ENCODE results near the gene IGF2R.

Gene IGF2R

DNA sequence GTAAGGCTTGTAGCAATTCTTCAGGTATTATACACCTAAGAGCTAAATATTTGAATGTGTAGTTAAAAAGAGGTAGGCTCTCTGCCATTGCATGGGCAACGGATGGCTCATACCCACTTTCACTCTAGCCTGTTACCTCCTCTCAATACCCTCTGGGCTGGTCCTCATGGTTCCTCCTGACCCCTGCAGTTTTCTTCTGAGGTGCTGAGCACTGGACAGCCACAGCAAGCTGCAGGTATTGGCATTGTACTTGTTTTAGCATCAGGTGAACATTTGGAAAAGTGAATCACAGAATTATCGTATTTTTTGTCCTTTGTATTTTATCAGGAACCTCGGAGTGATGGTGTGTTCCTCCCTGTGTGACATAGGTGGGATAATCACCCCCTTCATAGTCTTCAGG is 185.6 kb downstream of the IGF2R start:
- DNase-seq, result no peak

DNA sequence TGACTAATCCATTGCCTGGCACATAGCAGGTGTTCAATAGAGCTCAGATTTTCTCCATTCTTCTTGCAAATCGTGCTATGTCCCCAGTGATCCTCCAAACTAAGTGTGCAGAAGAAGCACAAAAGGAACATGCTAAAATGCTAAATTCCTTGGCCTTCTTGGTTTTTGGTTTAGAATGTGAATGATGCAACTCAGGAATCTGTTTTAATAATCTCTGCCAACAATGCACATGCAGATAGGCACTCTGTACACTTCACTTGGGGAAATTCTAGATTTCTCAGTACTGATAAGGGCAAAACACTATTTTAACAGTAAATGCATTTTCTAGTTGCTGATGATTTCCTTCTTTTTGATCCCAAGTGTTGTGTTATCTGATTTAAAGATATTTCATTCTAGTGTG is 188.0 kb downstream of the IGF2R start:
- no peak for DNase-seq

DNA sequence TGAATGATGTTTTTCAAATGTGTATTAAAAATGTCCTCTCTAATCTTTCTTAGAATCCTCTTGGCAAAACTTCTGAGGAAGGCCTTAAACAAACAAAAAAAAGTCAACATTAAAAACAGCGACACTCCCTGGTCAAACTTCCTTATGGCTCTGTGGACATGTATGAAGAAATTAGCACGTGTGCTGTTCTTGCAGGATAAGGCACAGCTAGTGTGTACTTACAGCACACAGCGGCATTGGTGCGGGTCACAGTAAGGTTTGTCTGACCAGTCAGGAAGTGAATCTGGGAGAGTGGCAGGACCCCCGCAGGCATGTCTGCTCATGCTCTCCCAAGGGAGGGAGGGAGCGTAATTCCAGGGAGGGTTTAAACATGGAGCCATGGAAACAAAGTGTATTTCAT is 191.6 kb downstream of the IGF2R start:
- DNase-seq, result no peak

All from activated T-cell treated with anti-CD3 and anti-CD28 coated beads, Interleukin-2, amount 50 U/mL, for 48 hours (primary cell).